ENCODE data around the gene TTC9C.

TTC9C gene

DNA sequence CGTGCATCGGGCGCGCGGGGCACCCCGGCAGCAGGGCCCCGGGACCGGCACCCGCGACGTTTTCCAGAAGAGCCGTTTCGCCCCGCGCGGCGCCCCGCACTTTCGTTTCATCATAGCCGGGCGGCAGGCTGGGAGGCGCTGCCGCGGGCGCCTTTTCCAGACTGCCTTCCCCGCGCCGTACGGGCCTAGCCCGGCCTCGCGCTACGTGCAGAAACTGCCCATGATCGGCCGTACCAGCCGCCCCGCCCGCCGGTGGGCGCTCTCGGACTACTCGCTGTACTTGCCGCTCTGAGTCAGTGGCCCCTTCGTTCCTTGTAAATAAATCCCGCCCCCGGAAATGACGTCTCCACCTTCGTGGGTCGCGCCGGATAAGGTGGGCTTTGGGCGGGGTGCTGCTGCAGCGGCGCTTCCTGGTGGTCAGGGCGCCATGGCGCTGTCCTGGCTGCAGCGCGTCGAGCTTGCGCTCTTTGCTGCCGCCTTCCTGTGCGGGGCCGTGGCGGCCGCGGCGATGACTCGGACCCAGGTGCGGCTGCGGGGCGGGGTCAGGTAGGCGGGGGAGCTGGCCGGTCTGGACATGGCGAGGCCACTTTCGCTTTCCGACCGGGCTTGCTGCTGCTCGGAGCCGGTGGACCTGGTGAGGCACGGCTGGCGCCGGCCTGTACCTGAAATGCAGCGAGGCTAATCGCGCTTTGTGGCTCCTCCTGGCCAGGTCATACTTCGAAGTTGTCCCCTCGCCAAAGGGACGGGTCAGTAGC, 58.9 kb downstream of the TTC9C start, which contains the start of gene TMEM179B:
Gene TMEM179B (plus strand): TSS at position 398 of the 755 bp plus-strand sequence. CDS start 30 bp downstream, at position 428.
- TF ChIP-seq, protein P1, sequence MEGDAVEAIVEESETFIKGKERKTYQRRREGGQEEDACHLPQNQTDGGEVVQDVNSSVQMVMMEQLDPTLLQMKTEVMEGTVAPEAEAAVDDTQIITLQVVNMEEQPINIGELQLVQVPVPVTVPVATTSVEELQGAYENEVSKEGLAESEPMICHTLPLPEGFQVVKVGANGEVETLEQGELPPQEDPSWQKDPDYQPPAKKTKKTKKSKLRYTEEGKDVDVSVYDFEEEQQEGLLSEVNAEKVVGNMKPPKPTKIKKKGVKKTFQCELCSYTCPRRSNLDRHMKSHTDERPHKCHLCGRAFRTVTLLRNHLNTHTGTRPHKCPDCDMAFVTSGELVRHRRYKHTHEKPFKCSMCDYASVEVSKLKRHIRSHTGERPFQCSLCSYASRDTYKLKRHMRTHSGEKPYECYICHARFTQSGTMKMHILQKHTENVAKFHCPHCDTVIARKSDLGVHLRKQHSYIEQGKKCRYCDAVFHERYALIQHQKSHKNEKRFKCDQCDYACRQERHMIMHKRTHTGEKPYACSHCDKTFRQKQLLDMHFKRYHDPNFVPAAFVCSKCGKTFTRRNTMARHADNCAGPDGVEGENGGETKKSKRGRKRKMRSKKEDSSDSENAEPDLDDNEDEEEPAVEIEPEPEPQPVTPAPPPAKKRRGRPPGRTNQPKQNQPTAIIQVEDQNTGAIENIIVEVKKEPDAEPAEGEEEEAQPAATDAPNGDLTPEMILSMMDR (IDR thresholded peaks at IDR 0.05) = no peak
